ENCODE data around the gene JADE3. TPM values are rescaled to one million over a fixed set of nuclear protein-coding genes. Genes with fewer than 3 reads are reported as not detected.

Gene JADE3
- total and polyA plus RNA-seq, 2 experiments from 2014 or later, result 6.4 to 18.6 TPM

GRCh38 chrX:46917622-46918021 lies 5.4 kb downstream of the JADE3 start:
- Histone ChIP-seq H4K20me1 (ENCODE audit: insufficient read depth, poor library complexity, severe bottlenecking) (no peaks in the 10 kb centered on the region), H2AFZ (no peak overlapping the region), H3K9me3 (ENCODE audit: low read depth) (no peaks in the 10 kb centered on the region), H3K4me1 (ENCODE audit: insufficient read depth) (peaks cover 4% of the 10 kb centered on the region), H3K4me3 (no peak overlapping the region), H3K27me3 (no peaks in the 10 kb centered on the region), H3K79me2 (peaks cover 87% of the 10 kb centered on the region), H3K27ac (no peak overlapping the region), H3K36me3 (replicated peaks; ENCODE audit: insufficient read depth, low read depth) (no peaks in the 10 kb centered on the region), H3K9me2 (replicated peaks; ENCODE audit: insufficient read depth) (no peaks in the 10 kb centered on the region), H3K4me2 (no peak overlapping the region)
- no peak for DNase-seq (ENCODE audit: low spot score)
- WGBS (ENCODE audit: low lambda C conversion rate, missing lambda C conversion rate), result 75% methylated on average over 1 of the region's 1 CpG
- TF ChIP-seq EZH2 (IDR thresholded peaks at IDR 0.05; ENCODE audit: borderline replicate concordance), result no peak
- TF ChIP-seq CTCF (IDR thresholded peaks at IDR 0.05; ENCODE audit: poor library complexity), result no peak
- TF ChIP-seq EZH2phosphoT487 (IDR thresholded peaks at IDR 0.05; ENCODE audit: low read depth, severe bottlenecking, unreplicated experiment), result no peak

GRCh38 chrX:46918434-46918833 lies 6.2 kb downstream of the JADE3 start:
- 87% methylated on average over 1 of the region's 1 CpG for WGBS (ENCODE audit: low lambda C conversion rate, missing lambda C conversion rate)
- H3K4me1 ChIP-seq (ENCODE audit: insufficient read depth), result peaks cover 4% of the 10 kb centered on the region
- H3K36me3 ChIP-seq (replicated peaks; ENCODE audit: insufficient read depth, low read depth), result no peaks in the 10 kb centered on the region
- peaks cover 91% of the 10 kb centered on the region for H3K79me2 ChIP-seq
- H4K20me1 ChIP-seq (ENCODE audit: insufficient read depth, poor library complexity, severe bottlenecking), result no peaks in the 10 kb centered on the region
- H3K27ac ChIP-seq, result no peak overlapping the region
- no peaks in the 10 kb centered on the region for H3K27me3 ChIP-seq
- H3K9me2 ChIP-seq (replicated peaks; ENCODE audit: insufficient read depth), result no peaks in the 10 kb centered on the region
- TF ChIP-seq CTCF (IDR thresholded peaks at IDR 0.05; ENCODE audit: poor library complexity), result no peak
- TF ChIP-seq EZH2phosphoT487 (IDR thresholded peaks at IDR 0.05; ENCODE audit: low read depth, severe bottlenecking, unreplicated experiment), result no peak
- TF ChIP-seq EZH2 (IDR thresholded peaks at IDR 0.05; ENCODE audit: borderline replicate concordance), result no peak
- H2AFZ ChIP-seq, result no peak overlapping the region
- no peak for DNase-seq (ENCODE audit: low spot score)
- no peaks in the 10 kb centered on the region for H3K9me3 ChIP-seq (ENCODE audit: low read depth)
- H3K4me3 ChIP-seq, result no peak overlapping the region
- no peak overlapping the region for H3K4me2 ChIP-seq

- no peak overlapping the region for H3K4me3 ChIP-seq
- H3K9me2 ChIP-seq (replicated peaks; ENCODE audit: insufficient read depth), result no peaks in the 10 kb centered on the region
- H3K4me1 ChIP-seq (ENCODE audit: insufficient read depth), result no peaks in the 10 kb centered on the region
- no peak overlapping the region for H2AFZ ChIP-seq
- 49% methylated on average over 4 of the region's 4 CpGs for WGBS (ENCODE audit: low lambda C conversion rate, missing lambda C conversion rate)
- no peak for TF ChIP-seq EZH2phosphoT487 (IDR thresholded peaks at IDR 0.05; ENCODE audit: low read depth, severe bottlenecking, unreplicated experiment)
- no peak for TF ChIP-seq EZH2 (IDR thresholded peaks at IDR 0.05; ENCODE audit: borderline replicate concordance)
- TF ChIP-seq CTCF (IDR thresholded peaks at IDR 0.05; ENCODE audit: poor library complexity), result no peak
- H3K4me2 ChIP-seq, result no peak overlapping the region
- H4K20me1 ChIP-seq (ENCODE audit: insufficient read depth, poor library complexity, severe bottlenecking), result no peaks in the 10 kb centered on the region
- H3K36me3 ChIP-seq (replicated peaks; ENCODE audit: insufficient read depth, low read depth), result no peaks in the 10 kb centered on the region
- peaks cover 92% of the 10 kb centered on the region for H3K79me2 ChIP-seq
- no peaks in the 10 kb centered on the region for H3K27me3 ChIP-seq
- H3K9me3 ChIP-seq (ENCODE audit: low read depth), result no peaks in the 10 kb centered on the region
- DNase-seq (ENCODE audit: low spot score), result no peak
- no peak overlapping the region for H3K27ac ChIP-seq
Measured at GRCh38 chrX:46920235-46920634, 8.0 kb downstream of the JADE3 start.

GRCh38 chrX:46922611-46923010 lies 10.4 kb downstream of the JADE3 start:
- no peaks in the 10 kb centered on the region for H3K36me3 ChIP-seq (replicated peaks; ENCODE audit: insufficient read depth, low read depth)
- no peak overlapping the region for H2AFZ ChIP-seq
- no peaks in the 10 kb centered on the region for H3K4me1 ChIP-seq (ENCODE audit: insufficient read depth)
- peaks cover 86% of the 10 kb centered on the region for H3K79me2 ChIP-seq
- H3K9me2 ChIP-seq (replicated peaks; ENCODE audit: insufficient read depth), result no peaks in the 10 kb centered on the region
- no peaks in the 10 kb centered on the region for H4K20me1 ChIP-seq (ENCODE audit: insufficient read depth, poor library complexity, severe bottlenecking)
- no peak overlapping the region for H3K4me3 ChIP-seq
- H3K27ac ChIP-seq, result no peak overlapping the region
- H3K4me2 ChIP-seq, result no peak overlapping the region
- WGBS (ENCODE audit: low lambda C conversion rate, missing lambda C conversion rate), result 71% methylated on average over 1 of the region's 1 CpG
- DNase-seq (ENCODE audit: low spot score), result no peak
- TF ChIP-seq EZH2 (IDR thresholded peaks at IDR 0.05; ENCODE audit: borderline replicate concordance) (no peak), CTCF (IDR thresholded peaks at IDR 0.05; ENCODE audit: poor library complexity) (no peak), EZH2phosphoT487 (IDR thresholded peaks at IDR 0.05; ENCODE audit: low read depth, severe bottlenecking, unreplicated experiment) (no peak)
- no peaks in the 10 kb centered on the region for H3K9me3 ChIP-seq (ENCODE audit: low read depth)
- H3K27me3 ChIP-seq, result no peaks in the 10 kb centered on the region
